ENCODE measurements around the gene SALL3. TPM values are rescaled to one million over a fixed set of nuclear protein-coding genes. Genes with fewer than 3 reads are reported as not detected.

The SALL3 gene
- total RNA-seq, 2 donors from 2014 or later = not detected

DNA sequence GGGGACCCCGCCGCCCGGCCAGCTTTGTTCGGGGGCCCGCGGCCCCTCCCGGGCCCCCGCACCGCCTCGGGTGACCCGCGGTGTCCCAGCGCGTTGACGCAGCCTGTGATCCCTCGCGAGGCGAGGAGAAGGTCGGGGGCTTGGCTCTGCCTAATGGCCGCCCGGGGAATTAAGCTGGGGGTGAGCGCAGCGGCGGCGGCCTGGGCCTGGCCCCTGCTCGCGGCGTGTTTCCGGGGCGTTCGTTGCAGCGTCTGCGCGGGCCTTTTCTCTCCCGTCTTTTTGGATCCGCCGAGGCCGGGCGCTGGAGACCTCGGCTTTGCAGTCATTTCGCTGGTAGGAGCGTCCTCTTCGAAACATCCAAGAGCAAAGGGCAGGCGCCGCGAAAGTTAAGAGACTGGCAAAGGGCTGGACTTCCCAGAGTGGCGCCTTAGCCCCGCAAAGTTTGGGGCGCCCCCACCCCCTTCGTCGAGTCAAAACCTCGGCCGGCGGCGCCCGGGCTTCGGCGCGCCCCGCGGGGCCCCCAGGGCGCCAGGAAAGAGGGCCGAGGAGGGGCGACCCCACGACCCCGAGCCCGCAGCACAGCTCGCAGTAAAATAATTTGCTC lies 1.3 kb downstream of the SALL3 start:
- peaks cover 15% of the 10 kb centered on the region for H3K36me3 Mint-ChIP-seq (ENCODE audit: low read depth)
- H3K4me1 Mint-ChIP-seq = peaks cover 6% of the 10 kb centered on the region
- peaks cover 62% of the 10 kb centered on the region for H3K27me3 Mint-ChIP-seq
- H3K9me3 Mint-ChIP-seq = no peaks in the 10 kb centered on the region
- H3K4me3 Mint-ChIP-seq = no peak overlapping the region
- ATAC-seq (replicated peaks) = no peak
- H3K27ac Mint-ChIP-seq = no peak overlapping the region

DNA sequence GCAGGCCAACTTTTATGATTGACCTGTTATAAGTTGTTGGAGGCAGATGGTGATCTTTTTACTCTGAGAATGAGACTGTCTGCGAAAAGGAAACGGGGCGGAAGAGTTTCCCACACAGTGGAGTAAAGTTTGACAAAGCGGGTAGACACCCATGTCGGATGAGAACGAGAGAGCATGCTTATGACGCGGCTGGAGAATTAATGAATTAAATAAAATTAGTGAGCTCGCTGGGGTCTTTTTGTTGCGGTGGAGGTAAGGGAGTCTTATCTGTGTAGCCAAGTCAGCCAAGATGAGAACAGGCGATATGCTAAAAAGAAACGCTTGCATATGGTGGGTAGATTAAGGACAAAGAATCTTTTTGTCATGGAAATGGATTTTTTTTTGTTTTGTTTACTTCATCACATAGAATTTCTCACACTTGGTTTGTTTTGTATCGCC lies 1.8 kb downstream of the SALL3 start:
- ATAC-seq (replicated peaks) = no peak
- H3K4me1 Mint-ChIP-seq = peaks cover 6% of the 10 kb centered on the region
- H3K4me3 Mint-ChIP-seq = no peak overlapping the region
- peaks cover 62% of the 10 kb centered on the region for H3K27me3 Mint-ChIP-seq
- H3K9me3 Mint-ChIP-seq = no peaks in the 10 kb centered on the region
- no peak overlapping the region for H3K27ac Mint-ChIP-seq
- peaks cover 15% of the 10 kb centered on the region for H3K36me3 Mint-ChIP-seq (ENCODE audit: low read depth)

DNA sequence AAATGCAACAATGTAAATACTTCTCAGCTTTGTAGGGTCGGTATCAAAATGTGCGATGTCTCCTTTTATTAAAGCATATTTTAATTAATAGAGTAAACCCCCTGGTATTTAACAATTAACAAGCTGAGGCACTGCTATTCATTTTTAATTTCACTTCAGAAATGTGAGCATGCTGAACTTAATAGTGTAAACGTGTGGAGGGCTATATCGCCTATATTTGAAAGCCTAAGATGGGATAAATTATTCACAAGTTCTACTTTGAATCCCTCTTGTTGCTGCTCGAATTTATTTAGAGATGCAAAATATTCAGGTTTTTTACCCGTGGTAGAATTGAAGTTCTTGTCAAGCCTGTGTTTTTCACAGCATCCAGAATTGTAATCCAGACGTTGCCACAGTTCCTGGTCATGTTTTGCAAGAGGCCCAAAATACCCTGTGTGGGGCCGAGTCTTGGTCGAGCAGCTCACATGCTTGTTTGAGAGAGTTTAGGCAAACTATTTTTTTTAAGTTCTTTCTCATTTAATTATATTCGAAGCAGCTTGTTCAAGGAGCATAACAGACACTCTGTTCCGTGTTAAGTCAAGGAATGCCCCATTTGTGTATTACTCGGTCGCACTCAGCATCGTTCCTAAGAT lies 2.5 kb downstream of the SALL3 start:
- H3K4me3 Mint-ChIP-seq = no peak overlapping the region
- peaks cover 58% of the 10 kb centered on the region for H3K27me3 Mint-ChIP-seq
- no peaks in the 10 kb centered on the region for H3K9me3 Mint-ChIP-seq
- H3K27ac Mint-ChIP-seq = no peak overlapping the region
- ATAC-seq (replicated peaks) = no peak
- peaks cover 4% of the 10 kb centered on the region for H3K4me1 Mint-ChIP-seq
- H3K36me3 Mint-ChIP-seq (ENCODE audit: low read depth) = peaks cover 12% of the 10 kb centered on the region

DNA sequence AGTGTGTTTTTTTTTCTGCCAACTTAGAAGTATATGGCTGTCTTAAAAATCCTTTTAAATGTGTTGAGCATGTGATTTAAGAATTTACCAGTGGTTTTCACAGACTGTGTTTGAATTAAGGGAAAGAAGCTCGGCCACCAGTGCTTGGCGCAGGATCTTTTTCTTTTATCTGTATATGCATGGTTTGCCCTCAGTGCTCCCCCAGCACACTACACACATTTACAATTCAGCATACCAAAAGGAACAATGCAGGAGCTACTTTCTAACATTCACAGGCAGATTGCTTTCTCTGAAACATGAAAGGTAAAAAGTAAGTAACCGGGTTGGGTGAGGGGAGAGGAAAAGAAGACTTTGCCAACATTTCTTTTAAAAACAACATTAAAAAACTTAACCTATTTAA lies 3.9 kb downstream of the SALL3 start:
- ATAC-seq (replicated peaks) = no peak
- H3K36me3 Mint-ChIP-seq (ENCODE audit: low read depth) = no peaks in the 10 kb centered on the region
- no peaks in the 10 kb centered on the region for H3K9me3 Mint-ChIP-seq
- no peaks in the 10 kb centered on the region for H3K4me1 Mint-ChIP-seq
- H3K4me3 Mint-ChIP-seq = no peak overlapping the region
- peaks cover 48% of the 10 kb centered on the region for H3K27me3 Mint-ChIP-seq
- no peak overlapping the region for H3K27ac Mint-ChIP-seq

DNA sequence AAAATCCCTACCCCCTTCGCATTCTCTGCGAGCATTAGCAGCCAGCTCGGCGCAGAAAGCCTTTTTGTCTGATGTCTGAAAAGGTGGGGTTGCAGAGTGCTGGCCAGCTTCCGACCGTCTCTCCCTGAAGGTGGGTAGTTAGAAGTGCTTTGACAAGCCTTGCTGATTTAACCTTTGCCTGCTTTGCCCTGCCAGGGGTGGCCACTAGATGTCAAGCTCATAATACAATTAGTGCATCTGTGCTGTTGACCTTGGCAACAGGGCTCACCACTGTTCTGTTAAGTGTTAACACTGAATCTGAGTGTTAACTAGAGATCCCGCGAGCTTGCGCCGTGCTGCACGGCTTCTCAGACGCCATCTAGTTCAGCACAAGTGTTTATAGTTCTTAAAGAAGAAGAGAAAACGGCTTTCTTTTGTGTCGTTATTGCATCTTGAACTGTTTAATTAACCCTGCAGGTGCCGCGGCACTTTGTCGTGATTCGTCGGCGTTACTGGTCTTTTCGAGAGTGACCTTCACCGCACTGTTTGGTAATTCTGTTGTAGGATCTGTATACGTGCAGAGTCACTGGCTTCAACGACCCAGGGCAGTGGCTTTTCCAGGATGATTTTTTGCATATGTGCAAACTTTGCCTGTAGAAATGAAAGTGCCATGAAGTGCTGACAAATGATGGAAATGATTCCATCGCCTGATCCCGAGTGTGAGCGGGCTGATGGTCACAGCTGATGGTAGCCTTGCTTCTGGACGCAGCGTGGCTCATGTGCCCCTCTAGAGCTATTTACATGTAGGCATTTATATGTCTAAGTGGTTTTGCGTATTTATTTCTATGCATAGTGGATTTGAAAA lies 5.5 kb downstream of the SALL3 start:
- no peak overlapping the region for H3K27ac Mint-ChIP-seq
- H3K4me1 Mint-ChIP-seq = no peaks in the 10 kb centered on the region
- H3K4me3 Mint-ChIP-seq = no peak overlapping the region
- H3K36me3 Mint-ChIP-seq (ENCODE audit: low read depth) = no peaks in the 10 kb centered on the region
- peaks cover 48% of the 10 kb centered on the region for H3K27me3 Mint-ChIP-seq
- no peaks in the 10 kb centered on the region for H3K9me3 Mint-ChIP-seq
- peak; percentile 42 for ATAC-seq (replicated peaks)

DNA sequence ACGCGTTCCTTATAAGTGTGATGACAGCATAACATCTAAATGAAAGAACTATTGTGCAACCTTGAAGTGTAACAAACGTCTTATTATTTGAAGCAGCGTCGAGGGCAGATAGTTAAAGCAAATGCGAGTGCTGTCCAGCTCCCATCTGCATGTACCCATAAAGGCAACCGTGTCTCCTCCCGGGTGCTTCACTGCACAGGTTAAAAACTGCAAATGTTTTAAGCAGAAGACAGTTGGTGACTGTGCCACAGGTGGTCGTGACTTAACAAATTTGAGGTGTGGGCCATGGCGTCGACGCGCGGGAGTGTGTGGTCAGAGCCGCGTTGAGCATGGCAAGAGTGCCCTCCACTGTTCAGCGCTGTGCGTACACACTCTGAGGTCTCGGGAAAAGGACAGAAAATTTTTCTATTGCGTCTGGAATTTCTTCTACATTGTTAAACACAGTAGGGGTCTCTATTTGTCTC lies 6.4 kb downstream of the SALL3 start:
- ATAC-seq (replicated peaks) = no peak
- Mint-ChIP-seq H3K36me3 (ENCODE audit: low read depth) (no peaks in the 10 kb centered on the region), H3K9me3 (no peaks in the 10 kb centered on the region), H3K27ac (no peak overlapping the region), H3K4me1 (no peaks in the 10 kb centered on the region), H3K4me3 (no peak overlapping the region), H3K27me3 (peaks cover 48% of the 10 kb centered on the region)

DNA sequence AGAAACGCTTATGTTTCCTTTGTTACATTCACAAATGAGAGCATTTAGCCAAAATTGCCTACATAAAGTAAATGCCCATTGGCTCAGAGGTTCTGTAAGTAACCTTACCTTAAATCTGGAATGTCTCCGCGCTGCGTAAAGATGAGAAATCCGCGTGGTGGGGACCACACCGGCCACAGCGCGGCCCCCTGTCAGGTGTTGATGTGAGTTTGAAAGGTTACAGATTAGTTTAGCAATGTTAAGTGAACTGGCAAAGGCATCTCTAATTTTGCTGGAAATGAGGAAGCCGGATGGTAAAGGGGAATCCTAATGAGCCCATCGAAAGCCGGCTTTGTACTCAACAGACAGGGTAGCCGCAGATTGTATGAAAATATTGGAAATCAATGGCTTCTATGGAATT lies 11.8 kb downstream of the SALL3 start:
- no peak overlapping the region for H3K27ac Mint-ChIP-seq
- no peak for ATAC-seq (replicated peaks)
- no peak overlapping the region for H3K4me3 Mint-ChIP-seq
- no peaks in the 10 kb centered on the region for H3K9me3 Mint-ChIP-seq
- H3K4me1 Mint-ChIP-seq = no peaks in the 10 kb centered on the region
- peaks cover 6% of the 10 kb centered on the region for H3K27me3 Mint-ChIP-seq
- no peaks in the 10 kb centered on the region for H3K36me3 Mint-ChIP-seq (ENCODE audit: low read depth)

DNA sequence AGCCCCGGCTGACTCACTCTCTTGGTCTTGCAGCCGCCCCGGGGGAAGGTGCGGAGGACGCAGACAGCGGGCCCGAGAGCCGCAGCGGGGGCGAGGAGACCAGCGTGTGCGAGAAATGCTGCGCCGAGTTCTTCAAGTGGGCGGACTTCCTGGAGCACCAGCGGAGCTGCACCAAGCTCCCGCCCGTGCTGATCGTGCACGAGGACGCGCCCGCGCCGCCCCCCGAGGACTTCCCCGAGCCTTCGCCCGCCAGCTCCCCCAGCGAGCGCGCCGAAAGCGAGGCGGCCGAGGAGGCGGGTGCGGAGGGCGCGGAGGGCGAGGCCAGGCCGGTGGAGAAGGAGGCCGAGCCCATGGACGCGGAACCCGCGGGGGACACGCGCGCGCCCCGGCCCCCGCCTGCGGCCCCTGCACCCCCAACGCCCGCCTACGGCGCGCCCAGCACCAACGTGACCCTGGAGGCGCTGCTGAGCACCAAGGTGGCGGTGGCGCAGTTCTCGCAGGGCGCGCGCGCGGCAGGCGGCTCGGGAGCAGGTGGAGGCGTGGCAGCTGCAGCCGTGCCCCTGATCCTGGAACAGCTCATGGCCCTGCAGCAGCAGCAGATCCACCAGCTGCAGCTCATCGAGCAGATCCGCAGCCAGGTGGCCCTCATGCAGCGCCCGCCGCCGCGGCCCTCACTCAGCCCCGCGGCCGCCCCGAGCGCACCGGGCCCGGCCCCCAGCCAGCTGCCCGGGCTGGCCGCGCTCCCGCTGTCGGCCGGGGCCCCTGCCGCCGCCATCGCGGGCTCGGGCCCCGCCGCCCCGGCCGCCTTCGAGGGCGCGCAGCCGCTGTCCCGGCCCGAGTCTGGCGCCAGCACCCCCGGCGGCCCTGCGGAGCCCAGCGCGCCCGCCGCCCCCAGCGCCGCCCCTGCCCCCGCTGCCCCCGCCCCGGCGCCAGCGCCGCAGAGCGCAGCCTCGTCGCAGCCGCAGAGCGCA lies 12.7 kb downstream of the SALL3 start:
- H3K4me1 Mint-ChIP-seq = no peaks in the 10 kb centered on the region
- peaks cover 5% of the 10 kb centered on the region for H3K27me3 Mint-ChIP-seq
- no peak for ATAC-seq (replicated peaks)
- no peak overlapping the region for H3K27ac Mint-ChIP-seq
- H3K36me3 Mint-ChIP-seq (ENCODE audit: low read depth) = no peaks in the 10 kb centered on the region
- no peaks in the 10 kb centered on the region for H3K9me3 Mint-ChIP-seq
- no peak overlapping the region for H3K4me3 Mint-ChIP-seq

DNA sequence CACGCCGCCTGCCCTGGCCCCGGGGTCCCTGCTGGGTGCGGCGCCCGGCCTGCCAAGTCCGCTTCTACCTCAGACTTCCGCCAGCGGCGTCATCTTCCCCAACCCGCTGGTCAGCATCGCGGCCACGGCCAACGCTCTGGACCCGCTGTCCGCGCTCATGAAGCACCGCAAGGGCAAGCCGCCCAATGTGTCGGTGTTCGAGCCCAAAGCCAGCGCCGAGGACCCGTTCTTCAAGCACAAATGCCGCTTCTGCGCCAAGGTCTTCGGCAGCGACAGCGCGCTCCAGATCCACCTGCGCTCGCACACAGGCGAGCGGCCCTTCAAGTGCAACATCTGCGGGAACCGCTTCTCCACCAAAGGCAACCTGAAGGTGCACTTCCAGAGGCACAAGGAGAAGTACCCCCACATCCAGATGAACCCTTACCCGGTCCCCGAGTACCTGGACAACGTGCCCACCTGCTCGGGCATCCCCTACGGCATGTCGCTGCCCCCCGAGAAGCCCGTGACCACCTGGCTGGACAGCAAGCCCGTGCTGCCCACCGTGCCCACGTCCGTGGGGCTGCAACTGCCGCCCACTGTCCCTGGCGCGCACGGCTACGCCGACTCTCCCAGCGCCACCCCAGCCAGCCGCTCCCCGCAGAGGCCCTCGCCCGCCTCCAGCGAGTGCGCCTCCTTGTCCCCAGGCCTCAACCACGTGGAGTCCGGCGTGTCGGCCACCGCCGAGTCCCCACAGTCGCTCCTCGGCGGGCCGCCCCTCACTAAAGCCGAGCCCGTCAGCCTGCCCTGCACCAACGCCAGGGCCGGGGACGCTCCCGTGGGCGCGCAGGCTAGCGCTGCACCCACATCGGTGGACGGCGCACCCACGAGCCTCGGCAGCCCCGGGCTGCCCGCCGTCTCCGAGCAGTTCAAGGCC lies 13.7 kb downstream of the SALL3 start:
- H3K4me3 Mint-ChIP-seq = no peak overlapping the region

DNA sequence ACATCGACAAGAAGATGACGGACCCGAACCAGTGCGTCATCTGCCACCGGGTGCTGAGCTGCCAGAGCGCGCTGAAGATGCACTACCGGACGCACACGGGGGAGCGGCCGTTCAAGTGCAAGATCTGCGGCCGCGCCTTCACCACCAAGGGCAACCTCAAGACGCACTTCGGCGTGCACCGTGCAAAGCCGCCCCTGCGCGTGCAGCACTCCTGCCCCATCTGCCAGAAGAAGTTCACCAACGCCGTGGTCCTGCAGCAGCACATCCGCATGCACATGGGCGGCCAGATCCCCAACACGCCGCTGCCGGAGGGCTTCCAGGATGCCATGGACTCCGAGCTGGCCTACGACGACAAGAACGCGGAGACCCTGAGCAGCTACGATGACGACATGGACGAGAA lies 14.4 kb downstream of the SALL3 start:
- Mint-ChIP-seq H3K4me1 (no peaks in the 10 kb centered on the region), H3K4me3 (no peak overlapping the region), H3K36me3 (ENCODE audit: low read depth) (no peaks in the 10 kb centered on the region), H3K27me3 (peaks cover 6% of the 10 kb centered on the region), H3K9me3 (no peaks in the 10 kb centered on the region), H3K27ac (no peak overlapping the region)
- no peak for ATAC-seq (replicated peaks)

More for the DNA sequence above, 13.7 kb downstream of the SALL3 start:
- no peak for ATAC-seq (replicated peaks)
- Mint-ChIP-seq H3K4me1 (no peaks in the 10 kb centered on the region), H3K27me3 (peaks cover 3% of the 10 kb centered on the region), H3K9me3 (no peaks in the 10 kb centered on the region), H3K27ac (no peak overlapping the region), H3K36me3 (ENCODE audit: low read depth) (no peaks in the 10 kb centered on the region)

DNA sequence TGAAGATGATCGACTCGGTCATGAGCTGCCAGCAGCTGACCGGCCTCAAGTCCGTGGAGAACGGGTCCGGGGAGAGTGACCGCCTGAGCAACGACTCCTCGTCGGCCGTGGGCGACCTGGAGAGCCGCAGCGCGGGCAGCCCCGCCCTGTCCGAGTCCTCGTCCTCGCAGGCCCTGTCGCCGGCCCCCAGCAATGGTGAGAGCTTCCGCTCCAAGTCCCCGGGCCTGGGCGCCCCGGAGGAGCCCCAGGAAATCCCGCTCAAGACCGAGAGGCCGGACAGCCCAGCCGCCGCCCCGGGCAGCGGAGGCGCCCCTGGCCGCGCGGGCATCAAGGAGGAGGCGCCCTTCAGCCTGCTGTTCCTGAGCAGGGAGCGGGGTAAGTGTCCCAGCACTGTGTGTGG lies 14.9 kb downstream of the SALL3 start:
- no peak for ATAC-seq (replicated peaks)
- Mint-ChIP-seq H3K9me3 (no peaks in the 10 kb centered on the region), H3K36me3 (ENCODE audit: low read depth) (no peaks in the 10 kb centered on the region), H3K4me1 (no peaks in the 10 kb centered on the region), H3K27me3 (peaks cover 8% of the 10 kb centered on the region), H3K27ac (no peak overlapping the region), H3K4me3 (no peak overlapping the region)

DNA sequence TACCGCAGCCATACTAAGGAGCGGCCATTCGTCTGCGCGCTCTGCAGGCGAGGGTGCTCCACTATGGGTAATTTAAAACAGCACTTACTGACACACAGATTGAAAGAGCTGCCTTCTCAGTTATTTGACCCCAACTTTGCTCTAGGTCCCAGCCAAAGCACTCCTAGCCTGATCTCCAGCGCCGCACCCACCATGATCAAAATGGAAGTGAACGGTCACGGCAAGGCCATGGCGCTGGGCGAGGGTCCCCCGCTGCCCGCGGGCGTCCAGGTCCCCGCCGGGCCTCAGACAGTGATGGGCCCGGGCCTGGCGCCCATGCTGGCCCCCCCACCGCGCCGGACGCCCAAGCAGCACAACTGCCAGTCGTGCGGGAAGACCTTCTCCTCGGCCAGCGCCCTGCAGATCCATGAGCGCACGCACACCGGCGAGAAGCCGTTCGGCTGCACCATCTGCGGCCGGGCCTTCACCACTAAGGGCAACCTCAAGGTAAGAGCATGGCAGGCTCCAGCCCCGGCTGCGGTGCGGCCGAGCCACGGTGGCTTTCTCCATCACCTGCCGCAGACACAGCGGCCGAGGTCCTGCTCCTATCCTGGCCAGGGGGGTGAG lies 15.5 kb downstream of the SALL3 start:
- Mint-ChIP-seq H3K27ac (no peak overlapping the region), H3K9me3 (no peaks in the 10 kb centered on the region), H3K4me3 (no peak overlapping the region), H3K4me1 (no peaks in the 10 kb centered on the region), H3K36me3 (ENCODE audit: low read depth) (no peaks in the 10 kb centered on the region), H3K27me3 (peaks cover 8% of the 10 kb centered on the region)
- ATAC-seq (replicated peaks) = no peak

All from activated T-helper 17 cell treated with anti-CD3 and anti-CD28 coated beads, Interleukin-2, amount 50 U/mL, for 72 hours (primary cell).